Astrocyte (in vitro differentiated cells and primary cell): ENCODE results near the gene ST14.

Experiments
- CTCF ChIP-seq: IDR thresholded peaks from 2 replicates; pipeline ENCODE4 v1.5.1; 2011; ENCODE audit warnings: low read depth, mild to moderate bottlenecking, inconsistent platforms, low read length, moderate library complexity; ENCODE audit not compliant: insufficient read depth
- EZH2 ChIP-seq: IDR thresholded peaks from 2 replicates; pipeline ENCODE4 v1.6.1; 2012; ENCODE audit warnings: mild to moderate bottlenecking, low read length, inconsistent platforms; ENCODE audit not compliant: insufficient read depth

DNA sequence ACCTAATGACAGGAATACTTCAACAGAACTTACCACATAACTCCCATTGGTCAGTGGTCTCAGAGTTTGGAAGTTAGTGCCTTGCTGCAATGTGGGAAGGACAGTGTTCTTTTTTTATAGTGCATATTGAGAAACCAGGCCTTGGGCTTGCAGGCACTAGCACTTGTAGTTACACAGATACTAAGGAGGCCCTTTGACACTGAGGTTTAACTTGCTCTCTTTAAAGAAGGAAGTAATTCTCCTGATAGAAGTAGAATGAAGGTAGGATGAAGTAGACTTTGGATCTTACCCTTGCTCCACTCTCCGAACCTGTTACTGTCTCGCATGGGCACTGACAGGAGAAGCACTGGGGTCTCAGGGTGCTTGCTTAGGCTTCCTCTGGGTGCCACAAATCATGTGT, 31.0 kb upstream of the ST14 start:
- TF ChIP-seq CTCF, result no peak
- TF ChIP-seq EZH2, result no peak
